AG10803 (cell line): ENCODE data around the gene DLX6.

Experiments used
- DNase-seq: peaks from one replicate; pipeline ENCODE4 v3.0.0; 2010; ENCODE audit warnings: low read depth
- H3K4me3 ChIP-seq: 2 replicates; pipeline ENCODE4 v1.5.1; 2011; ENCODE audit warnings: mild to moderate bottlenecking, low read length, control low read depth
- TF ChIP-seq, protein P1 (sequence below): conservative IDR thresholded peaks from 2 replicates; pipeline ENCODE4 v1.5.1; 2011; ENCODE audit warnings: mild to moderate bottlenecking, low read length, control low read depth, inconsistent platforms

Gene DLX6

DNA sequence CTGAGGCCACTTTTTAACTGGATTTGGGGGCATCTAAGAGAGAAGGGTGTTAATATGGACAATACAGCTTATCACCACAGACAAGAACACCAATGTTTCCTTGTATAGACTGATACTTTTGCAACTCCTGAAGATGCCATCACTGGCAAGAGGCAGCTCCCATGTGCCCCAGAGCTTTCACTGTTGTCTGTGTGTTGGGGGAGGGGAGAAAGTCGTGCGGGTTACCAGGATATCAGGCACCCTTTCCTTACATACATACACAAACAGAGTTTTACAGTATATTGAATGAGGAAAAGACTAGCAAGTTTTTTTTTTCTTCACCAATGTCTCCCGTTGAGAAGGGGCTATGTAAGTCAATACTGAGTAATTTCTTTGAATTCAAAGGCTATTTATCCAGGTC is 4.1 kb upstream of the DLX6 start:
- DNase-seq = no peak
- TF ChIP-seq, protein P1, sequence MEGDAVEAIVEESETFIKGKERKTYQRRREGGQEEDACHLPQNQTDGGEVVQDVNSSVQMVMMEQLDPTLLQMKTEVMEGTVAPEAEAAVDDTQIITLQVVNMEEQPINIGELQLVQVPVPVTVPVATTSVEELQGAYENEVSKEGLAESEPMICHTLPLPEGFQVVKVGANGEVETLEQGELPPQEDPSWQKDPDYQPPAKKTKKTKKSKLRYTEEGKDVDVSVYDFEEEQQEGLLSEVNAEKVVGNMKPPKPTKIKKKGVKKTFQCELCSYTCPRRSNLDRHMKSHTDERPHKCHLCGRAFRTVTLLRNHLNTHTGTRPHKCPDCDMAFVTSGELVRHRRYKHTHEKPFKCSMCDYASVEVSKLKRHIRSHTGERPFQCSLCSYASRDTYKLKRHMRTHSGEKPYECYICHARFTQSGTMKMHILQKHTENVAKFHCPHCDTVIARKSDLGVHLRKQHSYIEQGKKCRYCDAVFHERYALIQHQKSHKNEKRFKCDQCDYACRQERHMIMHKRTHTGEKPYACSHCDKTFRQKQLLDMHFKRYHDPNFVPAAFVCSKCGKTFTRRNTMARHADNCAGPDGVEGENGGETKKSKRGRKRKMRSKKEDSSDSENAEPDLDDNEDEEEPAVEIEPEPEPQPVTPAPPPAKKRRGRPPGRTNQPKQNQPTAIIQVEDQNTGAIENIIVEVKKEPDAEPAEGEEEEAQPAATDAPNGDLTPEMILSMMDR = no peak
- no peak overlapping the region for H3K4me3 ChIP-seq

DNA sequence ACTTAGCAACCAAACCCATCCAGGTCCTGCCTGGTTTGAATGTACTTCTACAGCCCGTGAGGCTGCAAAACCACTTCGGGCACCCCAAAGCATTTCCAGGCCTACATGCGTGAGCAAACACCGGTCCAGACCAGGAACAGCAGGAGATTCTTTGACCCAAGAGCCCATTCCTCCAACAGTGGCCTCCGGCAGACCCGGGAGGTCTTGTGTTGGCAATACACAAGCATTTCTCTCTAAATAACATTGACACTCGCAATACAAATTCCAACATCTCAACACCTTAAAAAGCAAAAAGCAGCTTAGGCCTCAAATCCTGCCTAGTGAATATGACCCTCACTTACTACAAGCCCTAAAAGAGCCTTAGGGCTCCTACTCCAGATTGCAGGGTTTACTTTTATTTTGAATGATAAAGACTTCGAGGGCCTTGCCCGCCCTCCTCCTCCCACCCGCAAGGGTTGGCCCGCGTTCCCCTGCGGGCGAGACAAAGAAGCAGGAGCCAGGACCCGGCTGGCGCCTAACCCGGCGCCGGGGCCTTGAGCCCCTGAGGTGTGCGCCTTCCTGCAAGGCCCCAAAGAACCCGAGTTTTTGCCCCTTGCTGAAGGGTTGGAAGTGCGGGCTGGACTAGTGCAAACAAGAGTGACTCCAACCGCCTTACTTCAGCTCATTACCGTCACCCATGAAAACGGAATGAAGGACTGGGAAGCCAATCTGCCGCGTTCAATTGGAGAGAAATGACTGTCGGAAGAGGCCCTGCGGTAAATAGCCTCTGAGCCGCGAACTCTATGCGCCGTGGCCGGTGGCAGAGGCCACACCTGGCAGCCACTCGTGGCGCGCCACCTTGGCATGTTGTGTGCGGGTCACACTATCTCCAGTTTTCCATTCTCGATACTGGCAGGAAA is 3.4 kb upstream of the DLX6 start:
- H3K4me3 ChIP-seq = no peak overlapping the region

DNA sequence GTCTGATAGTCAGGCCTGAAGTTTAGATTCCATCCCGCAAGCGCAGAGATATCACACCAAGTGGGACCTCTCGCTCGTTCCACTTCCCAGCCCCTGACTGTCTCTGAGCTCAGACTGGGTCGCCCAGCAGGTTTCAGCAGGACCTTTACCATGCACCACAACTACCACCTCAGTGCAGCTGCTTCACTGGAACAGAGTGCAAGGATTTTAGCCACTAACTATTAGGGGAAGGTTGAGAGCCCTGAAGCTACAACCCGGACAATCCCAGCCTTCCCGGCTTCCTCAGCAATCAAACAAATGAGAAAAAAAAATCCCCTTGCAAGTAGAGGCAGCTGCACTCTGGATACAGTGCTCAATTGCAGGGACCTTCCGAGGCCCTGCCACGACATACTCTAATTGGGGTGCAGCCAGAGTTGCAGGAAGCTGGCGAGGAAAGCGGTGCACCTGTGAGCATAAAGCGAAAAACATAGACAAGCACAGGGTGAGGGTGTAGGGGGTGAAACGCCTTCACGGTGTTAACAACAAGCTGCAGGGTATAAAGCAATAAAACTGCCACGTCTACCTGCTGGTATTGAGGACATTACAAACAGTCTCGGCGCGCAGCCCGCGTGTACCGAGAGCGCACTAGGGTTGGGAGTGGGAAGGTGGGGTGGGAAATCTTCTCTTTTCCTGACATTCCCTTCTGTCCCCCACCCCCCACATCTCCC is 2.6 kb upstream of the DLX6 start:
- no peak overlapping the region for H3K4me3 ChIP-seq
- TF ChIP-seq, protein P1 = no peak
- DNase-seq = no peak

More for the DNA sequence above, 3.4 kb upstream of the DLX6 start:
- TF ChIP-seq, protein P1 = no peak
- no peak for DNase-seq

DNA sequence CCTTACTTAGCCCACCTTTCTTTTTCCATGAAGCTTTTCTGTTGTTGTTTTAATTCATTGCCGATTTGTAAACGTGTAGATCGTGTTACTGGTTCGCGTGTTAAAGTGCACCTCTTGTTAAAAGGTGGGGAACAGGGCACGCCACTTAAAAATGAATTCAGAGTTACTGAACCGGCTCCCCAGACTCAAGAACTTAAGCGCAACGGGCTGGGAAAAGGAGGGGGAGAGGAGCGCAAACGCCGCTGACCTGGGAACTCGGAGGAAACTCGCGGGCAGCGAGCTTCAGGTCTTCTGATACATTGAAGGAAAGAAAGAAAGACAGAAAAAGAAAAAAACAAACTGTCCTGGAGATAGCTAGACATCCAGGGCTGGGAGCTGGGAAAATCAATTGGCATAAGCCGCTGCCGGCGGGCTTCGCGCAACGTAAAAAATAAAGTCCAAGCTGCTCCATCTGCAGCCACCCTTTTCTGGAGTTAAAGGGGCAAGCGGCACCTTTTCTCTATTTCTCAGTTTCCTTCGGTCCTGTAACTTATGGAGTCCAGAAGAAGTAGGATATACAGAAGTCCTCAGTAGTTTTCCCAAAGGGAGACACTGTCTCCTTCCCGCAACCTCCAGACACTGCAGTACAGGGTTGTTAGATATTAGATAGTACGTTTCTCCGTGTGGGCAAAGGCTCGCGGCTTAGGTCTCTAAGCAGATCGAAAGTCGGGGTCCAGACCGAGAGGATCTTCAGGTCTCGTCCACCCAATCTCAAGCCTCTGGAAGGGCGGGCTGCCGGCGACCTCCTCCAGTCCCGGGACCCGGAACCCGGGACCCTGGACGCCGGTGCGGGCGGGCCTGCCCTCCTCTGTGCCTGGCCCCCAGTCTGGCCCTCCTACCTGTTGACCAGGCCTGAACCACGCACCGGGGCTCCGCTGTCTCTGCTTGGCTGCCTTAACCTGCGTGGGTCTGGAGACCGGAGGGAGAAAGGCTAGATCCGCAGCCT is 1.8 kb upstream of the DLX6 start:
- DNase-seq = no peak
- TF ChIP-seq, protein P1 = no peak
- no peak overlapping the region for H3K4me3 ChIP-seq

DNA sequence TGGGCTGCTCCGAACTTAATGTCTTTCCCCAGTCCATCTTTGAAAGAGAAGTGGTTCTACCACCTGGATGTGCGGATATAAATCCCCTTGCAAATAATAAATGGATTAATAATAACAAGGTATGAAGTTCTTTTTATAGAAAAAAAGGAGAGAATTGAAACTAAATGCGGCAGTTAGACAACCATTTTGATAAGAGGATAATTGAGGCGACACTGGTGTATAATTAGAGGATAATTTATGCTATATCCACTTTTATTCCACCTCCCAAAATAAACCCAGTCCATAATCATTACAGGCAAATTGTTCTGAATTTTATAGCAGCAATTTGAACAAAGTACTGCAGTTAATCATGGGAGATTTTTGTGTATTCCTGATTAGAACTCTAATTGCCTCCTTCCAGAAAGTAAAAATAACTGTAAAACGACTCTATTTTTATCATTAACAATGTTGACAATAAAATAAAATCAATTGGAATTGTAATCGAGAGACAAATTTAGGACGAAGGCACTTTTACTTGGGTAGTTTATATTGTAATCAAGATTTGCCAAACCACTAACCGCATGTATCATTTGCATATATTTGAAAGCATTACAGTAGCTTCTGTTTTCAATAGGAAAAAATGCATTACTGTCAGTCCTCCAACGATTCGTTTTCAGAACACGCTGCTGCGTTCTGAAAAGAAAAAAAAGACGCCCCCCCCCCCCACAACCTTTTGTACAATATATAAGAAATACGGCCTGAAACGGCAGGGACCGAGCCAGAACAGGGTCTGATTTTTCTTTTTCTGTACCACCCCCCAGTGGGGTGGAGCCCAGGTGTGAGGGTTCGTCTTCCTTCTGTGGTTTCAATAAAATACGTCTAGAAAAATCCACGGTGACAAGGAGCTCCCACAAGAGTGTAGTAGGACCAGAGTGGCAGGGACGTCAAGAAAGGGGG is 838 bp upstream of the DLX6 start:
- DNase-seq = no peak
- TF ChIP-seq, protein P1 = no peak
- H3K4me3 ChIP-seq = no peak overlapping the region
